Chondrocyte (in vitro differentiated cells): ENCODE measurements around the gene ADM2. TPM values are rescaled to one million over a fixed set of nuclear protein-coding genes. Genes with fewer than 3 reads are reported as not detected.

Source experiments
- DNase-seq: peaks from one replicate; pipeline ENCODE4 v3.0.0; 2021; ENCODE audit warnings: mixed read lengths, low spot score
- H3K27ac Mint-ChIP-seq: one replicate; pipeline ENCODE4 v1.8.0; 2021; ENCODE audit warnings: mild to moderate bottlenecking, moderate library complexity, mixed read lengths; ENCODE audit not compliant: unreplicated experiment
- H3K27me3 Mint-ChIP-seq: 2 replicates; pipeline ENCODE4 v1.8.0; 2021; ENCODE audit warnings: low read depth, mixed read lengths
- H3K36me3 Mint-ChIP-seq: 2 replicates; pipeline ENCODE4 v1.8.0; 2021; ENCODE audit warnings: low read depth, mixed read lengths
- H3K4me1 Mint-ChIP-seq: 2 replicates; pipeline ENCODE4 v1.8.0; 2021; ENCODE audit warnings: low read depth, mild to moderate bottlenecking, mixed read lengths
- H3K4me3 Mint-ChIP-seq: one replicate; pipeline ENCODE4 v1.8.0; 2021; ENCODE audit warnings: mild to moderate bottlenecking, moderate library complexity, mixed read lengths; ENCODE audit not compliant: unreplicated experiment
- H3K9me3 Mint-ChIP-seq: 2 replicates; pipeline ENCODE4 v1.8.0; 2021; ENCODE audit warnings: low read depth, mixed read lengths
- total RNA-seq: library from RNA; stranded (reverse); gene quantifications from 3 replicates; pipeline ENCODE4 v1.2.1, GENCODE V29; 2021
- TF ChIP-seq, protein P1 (sequence below): fragments of 200-600 bp; sonication (generic); IDR thresholded peaks from 2 replicates; pipeline ENCODE4 v1.5.0; 2021; ENCODE audit warnings: antibody characterized with exemption, mild to moderate bottlenecking, moderate library complexity

Gene ADM2
- total RNA-seq, 1 donor from 2014 or later, result 46.5 TPM

DNA sequence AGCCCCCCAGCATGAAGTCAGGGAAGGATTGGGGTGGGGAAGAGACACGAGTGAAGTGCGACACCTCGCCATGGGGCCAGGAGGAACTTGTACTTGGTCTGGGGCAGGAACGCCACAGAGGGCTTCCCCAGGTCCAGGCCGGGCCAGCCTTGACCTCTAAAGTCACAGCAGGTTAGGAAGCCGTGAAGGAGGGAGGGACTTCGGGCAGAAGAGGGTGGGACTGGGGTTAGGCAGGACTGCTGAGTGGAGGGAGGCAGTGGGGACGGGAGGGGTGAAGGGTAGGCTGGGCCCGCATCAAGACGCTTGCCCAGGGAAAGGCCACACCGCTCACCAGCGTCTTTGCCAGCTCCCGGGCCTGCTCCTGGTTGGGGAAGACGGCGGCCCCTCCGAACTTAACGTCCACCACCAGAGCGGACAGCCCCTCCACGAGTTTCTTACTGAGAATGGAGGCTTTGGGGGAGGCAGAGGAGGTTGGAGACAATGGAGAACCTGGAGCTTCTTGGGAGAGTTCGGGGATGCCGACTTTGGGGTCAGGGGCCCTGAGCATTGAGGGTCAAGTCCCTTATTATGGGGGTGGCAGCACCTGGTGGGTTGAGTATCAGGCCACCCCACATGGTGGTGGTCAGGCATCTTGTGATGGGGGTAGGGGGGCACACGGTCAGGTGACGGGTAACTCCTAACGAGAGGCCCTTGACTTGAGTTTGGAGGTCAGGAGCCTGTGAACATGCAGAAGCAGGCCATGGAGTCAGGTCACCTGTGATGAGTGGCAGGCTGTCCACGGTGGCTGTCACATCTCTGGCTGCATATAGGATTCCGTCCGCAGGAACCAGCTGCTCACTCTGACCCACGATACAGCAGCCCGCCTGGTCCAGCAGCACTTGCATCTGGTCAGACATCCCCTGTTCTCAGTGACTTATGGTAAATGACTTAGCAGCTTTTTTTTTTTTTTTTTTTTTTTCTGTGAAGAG lies 45.8 kb downstream of the ADM2 start:
- H3K27me3 Mint-ChIP-seq, result no peaks in the 10 kb centered on the region
- TF ChIP-seq, protein P1, sequence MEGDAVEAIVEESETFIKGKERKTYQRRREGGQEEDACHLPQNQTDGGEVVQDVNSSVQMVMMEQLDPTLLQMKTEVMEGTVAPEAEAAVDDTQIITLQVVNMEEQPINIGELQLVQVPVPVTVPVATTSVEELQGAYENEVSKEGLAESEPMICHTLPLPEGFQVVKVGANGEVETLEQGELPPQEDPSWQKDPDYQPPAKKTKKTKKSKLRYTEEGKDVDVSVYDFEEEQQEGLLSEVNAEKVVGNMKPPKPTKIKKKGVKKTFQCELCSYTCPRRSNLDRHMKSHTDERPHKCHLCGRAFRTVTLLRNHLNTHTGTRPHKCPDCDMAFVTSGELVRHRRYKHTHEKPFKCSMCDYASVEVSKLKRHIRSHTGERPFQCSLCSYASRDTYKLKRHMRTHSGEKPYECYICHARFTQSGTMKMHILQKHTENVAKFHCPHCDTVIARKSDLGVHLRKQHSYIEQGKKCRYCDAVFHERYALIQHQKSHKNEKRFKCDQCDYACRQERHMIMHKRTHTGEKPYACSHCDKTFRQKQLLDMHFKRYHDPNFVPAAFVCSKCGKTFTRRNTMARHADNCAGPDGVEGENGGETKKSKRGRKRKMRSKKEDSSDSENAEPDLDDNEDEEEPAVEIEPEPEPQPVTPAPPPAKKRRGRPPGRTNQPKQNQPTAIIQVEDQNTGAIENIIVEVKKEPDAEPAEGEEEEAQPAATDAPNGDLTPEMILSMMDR, result no peak
- peak overlapping the region; percentile 70 for H3K4me3 Mint-ChIP-seq
- peak; percentile 95 for DNase-seq
- H3K27ac Mint-ChIP-seq, result peak overlapping the region; percentile 92
- peaks cover 49% of the 10 kb centered on the region for H3K4me1 Mint-ChIP-seq
- H3K9me3 Mint-ChIP-seq, result no peaks in the 10 kb centered on the region
- H3K36me3 Mint-ChIP-seq, result peaks cover 3% of the 10 kb centered on the region

DNA sequence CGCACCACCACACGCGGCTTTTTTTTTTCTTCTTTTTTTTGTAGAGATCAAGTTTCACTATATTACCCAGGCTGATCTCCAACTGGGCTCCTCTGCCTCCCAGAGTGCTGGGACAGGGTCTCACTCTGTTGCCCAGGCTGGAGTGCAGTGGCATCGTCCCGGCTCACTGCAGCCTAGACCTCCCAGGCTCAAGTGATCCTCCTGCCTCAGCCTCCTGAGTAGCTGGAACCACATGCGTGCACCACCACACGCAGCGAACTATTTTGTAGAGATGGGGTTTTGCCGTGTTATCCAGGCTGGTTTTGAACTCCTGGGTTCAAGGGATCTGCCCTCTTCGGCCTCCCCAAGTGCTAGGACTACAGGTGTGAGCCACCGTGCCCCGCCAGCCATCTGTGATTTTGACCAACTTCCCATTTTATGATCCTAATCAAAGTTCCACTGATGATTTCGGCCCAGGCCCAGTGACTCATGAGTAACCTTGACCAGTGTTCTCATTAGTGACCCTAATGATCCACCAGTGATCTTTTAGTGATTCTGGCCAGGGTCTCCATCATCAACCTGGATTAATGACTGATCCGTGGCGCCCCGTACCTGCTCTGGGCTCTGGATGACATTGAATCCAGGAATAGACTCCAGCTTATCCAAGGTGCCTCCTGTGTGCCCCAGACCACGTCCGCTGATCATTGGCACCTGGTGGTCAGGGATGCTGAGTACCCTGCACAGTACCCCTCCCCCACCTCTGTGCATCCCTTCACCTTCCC lies 46.8 kb downstream of the ADM2 start:
- Mint-ChIP-seq H3K4me1 (peaks cover 49% of the 10 kb centered on the region), H3K27me3 (no peaks in the 10 kb centered on the region), H3K36me3 (peaks cover 3% of the 10 kb centered on the region), H3K9me3 (no peaks in the 10 kb centered on the region), H3K4me3 (peak overlapping the region; percentile 70), H3K27ac (peak overlapping the region; percentile 92)
- TF ChIP-seq, protein P1, result no peak
- DNase-seq, result no peak

DNA sequence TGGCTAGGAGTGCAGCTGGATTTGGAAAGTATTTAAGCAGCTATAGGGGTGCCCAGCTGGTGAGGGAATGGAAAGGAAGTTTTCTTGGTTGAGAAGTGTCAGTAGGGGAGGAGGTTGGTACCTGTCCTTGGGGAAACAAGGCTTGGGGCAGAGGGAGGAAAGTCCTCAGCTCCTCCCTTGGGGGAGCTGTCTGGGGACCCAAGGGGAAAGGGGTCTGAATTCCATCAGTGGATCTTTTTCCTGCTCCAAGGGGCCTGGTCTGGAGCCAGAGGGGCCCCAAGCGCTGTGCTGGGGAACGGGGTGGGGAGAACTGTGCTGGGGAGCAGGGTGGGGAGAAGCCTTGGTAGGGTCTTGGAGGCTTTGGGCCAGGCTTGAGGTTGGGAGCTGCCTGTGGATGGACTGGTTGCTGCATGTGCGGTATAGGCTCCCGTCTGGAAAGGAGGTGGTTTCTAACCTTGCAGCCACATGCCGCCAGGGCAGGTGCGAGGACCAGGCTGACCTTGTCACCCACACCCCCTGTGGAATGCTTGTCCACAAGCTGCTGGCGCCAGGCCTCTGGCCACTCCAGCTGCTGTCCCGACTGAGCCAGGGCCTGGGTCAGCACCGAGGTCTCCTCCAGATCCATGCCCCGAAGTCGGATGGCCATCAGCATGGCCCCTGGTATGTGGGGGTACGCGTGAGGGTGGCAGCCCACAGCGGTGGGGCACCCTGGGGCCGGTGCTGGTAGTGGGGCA lies 47.5 kb downstream of the ADM2 start:
- TF ChIP-seq, protein P1, result no peak
- DNase-seq, result no peak
- Mint-ChIP-seq H3K4me1 (peaks cover 49% of the 10 kb centered on the region), H3K27ac (peak overlapping the region; percentile 27), H3K27me3 (no peaks in the 10 kb centered on the region), H3K9me3 (no peaks in the 10 kb centered on the region), H3K36me3 (peaks cover 3% of the 10 kb centered on the region), H3K4me3 (peak overlapping the region; percentile 49)

DNA sequence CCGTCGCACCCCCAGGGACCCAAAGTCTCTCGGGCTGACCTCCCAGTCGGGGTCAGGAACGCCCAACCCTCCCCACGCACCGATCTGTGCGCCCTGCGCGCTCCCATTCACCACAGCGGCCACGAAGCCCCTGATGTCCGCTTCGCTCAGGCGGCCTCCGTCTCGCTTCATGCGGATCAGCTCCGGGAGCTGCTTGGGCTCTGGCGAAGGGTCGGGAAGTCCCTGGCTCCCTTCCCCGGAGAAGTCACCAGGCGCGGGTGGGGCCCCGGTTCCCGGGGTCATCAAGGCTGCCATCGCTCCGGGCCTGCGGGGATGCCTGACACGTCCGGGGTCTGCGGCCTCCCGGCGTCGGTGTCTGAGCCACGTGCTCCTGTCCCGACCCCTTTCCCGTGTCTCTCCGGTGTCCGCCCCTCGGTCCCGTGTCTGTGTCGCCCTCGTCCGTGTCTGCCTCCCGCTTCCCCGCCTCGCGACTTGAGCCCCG lies 48.1 kb downstream of the ADM2 start:
- H3K27me3 Mint-ChIP-seq, result no peaks in the 10 kb centered on the region
- no peak overlapping the region for H3K27ac Mint-ChIP-seq
- TF ChIP-seq, protein P1, result no peak
- peak; percentile 94 for DNase-seq
- no peaks in the 10 kb centered on the region for H3K9me3 Mint-ChIP-seq
- H3K4me3 Mint-ChIP-seq, result peak overlapping the region; percentile 61
- H3K36me3 Mint-ChIP-seq, result peaks cover 2% of the 10 kb centered on the region
- H3K4me1 Mint-ChIP-seq, result peaks cover 50% of the 10 kb centered on the region
